GM19397 (cell line): ENCODE data around the gene ZFR.

Experiments
- ATAC-seq: cut with Tn5 transposase; IDR thresholded peaks from one replicate; pipeline ENCODE4 v1.9.1; 2021; ENCODE audit warnings: mild to moderate bottlenecking, moderate library complexity; ENCODE audit not compliant: unreplicated experiment

The ZFR gene

DNA sequence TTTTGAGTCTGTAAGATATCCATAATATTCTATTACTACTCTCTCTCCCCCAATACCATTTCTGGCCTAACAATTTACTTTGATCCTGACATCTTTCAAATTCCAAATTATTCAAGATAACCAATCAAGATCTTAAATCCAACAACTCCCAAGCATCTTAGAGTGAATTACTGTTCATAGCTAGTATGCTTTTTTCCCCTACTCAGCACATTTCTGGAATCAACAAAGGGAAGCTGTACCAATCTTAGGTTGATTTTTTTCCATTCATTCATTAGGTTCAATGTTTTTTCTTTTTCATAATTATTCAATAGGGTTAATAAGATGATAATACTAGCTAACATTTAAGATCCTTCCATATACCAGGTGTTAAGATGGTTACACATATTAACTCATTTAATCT, 81.5 kb downstream of the ZFR start:
- no peak for ATAC-seq

DNA sequence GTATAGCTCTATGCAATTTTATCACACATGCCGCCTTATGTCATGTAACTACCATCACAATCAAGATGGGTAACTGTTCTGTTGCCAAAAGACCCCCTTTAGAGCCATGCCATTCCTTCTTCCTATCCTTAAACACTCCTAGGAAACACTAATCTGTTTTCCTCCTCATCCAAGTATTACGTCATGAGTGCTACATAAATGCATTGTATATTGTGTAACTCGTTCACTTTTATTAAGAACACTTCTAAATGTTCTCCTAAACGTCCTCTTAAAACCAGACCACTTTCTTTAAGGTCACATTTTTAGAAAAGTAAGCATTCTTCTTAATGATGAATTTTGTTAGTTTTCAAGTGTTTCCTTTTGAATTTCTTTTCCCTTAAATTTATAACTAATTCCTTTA, 82.0 kb downstream of the ZFR start:
- no peak for ATAC-seq

DNA sequence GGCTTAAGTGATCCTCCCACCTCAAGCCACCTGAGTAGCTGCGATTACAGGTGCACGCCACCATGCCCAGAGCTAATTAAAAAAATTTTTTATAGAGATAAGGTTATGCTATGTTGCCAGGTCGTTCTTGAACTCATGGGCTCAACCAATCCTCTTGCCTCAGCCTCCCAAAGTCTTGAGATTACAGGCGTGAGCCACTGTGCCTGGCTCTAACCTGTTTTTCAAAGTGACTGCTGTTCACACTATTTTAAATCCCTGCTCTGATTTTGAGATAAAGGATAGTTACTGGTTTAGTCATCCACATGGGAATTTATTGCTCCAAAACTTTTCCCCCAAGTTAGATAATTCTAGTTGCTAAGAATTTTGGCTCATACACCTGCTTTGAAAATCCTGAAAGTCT, 83.6 kb downstream of the ZFR start:
- no peak for ATAC-seq

DNA sequence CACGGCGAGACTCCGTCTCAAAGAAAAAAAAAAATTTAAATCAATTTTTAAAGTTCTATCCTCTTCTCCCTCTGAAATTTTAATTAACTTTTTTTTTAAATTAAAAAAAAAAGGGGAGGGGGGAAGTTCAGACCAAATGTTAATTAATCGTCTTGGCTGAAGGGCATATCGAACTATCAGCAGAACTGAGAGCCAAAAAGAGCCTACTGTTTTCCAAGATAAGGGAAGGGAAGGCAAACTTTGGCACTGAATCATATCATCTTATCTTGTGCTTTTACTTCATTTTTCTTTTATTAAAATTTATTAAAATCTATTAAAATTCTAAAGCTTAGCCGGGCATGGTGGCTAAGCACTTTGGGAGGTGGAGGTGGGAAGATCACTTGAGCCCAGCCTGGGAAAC, 85.9 kb downstream of the ZFR start:
- ATAC-seq, result no peak

DNA sequence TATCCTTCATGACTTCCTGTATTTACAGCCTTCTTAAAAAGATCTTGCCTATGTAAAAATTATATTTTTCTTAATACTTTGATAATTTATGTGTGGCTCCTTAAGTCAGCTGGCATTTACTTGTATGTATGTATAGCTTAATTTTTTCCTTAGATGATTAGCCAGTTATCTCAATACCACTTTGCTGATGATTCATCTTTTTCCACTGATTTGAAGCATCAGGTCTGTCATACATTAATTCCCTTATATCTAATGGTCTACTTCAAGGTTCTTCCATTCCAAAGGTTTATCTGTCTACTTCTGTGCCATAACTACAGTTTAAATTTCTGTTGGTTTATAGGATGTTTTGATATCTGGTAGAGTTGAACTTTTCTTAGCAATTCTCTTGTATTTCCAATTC, 86.9 kb downstream of the ZFR start:
- ATAC-seq, result no peak

DNA sequence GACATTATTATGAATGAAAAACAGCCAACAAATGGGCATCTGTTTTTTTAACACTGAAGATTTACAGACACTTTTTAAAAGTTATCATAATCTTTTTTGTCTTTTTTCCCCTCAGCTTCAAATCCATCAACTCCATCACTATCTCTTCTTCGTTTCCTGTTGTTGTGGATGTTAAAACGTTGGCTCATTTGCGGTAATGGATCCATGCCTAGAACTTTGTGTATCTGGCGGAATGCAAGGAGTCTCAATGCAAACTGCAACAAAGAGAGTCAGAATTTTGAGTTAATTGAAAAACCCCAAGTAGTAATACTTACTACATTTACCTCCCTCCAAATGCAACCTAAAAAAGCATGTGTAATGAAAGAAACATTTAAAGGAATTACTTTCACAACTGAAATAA, 88.9 kb downstream of the ZFR start:
- no peak for ATAC-seq

DNA sequence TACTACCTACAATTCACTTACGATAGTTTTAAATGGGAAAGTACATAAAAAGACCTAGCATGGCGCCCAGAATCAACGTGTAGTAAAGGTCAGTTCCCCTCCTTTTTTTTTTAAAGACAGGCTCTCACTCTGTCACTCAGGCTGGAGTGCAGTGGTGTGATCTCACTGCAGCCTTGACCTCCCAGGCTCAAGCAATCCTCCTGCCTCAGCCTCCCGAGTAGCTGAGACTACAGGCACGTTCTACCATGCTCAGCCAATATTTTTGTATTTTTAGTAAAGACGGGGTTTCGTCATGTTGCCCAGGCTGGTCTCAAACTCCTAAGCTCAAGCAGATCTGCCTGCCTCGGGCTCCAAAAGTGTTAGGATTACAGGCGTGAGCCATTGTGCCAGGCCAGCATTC, 91.1 kb downstream of the ZFR start:
- ATAC-seq, result no peak

DNA sequence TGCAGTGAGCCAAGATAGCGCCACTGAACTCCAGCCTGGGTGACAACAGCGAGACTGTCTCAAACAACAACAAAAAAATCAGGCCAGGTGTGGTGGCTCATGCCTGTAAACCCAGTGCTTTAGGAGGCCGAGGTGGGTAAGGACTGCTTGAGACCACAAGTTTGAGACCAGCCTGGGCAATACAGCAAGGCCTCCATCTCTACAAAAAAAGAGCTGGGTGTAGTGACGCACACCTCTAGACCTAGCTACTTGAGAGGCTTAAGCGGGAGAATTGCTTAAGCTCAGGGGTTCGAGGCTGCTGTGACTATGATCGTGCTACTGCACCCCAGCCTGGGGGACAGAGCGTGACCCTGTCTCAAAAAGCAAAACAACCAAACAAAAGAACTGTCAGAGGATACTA, 91.9 kb downstream of the ZFR start:
- ATAC-seq, result no peak

DNA sequence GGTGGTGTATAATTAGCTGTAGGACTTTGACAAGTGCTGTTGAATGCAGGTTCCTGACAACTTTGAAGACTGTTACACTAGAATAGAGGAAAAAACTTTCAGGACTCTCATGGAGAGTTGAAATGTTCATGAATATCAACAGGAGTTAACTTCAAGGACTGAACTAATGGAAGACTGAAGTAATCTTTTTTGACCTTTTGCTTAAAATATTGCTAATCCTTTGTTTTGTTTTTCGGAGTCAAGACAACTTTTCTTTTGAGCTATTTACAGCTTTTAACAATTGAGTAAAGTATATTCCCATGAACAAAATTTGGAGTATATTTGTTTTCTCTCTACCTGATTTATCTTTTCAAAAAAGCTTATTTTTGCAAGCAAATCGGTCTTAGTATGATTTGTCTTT, 97.7 kb downstream of the ZFR start:
- ATAC-seq, result no peak

DNA sequence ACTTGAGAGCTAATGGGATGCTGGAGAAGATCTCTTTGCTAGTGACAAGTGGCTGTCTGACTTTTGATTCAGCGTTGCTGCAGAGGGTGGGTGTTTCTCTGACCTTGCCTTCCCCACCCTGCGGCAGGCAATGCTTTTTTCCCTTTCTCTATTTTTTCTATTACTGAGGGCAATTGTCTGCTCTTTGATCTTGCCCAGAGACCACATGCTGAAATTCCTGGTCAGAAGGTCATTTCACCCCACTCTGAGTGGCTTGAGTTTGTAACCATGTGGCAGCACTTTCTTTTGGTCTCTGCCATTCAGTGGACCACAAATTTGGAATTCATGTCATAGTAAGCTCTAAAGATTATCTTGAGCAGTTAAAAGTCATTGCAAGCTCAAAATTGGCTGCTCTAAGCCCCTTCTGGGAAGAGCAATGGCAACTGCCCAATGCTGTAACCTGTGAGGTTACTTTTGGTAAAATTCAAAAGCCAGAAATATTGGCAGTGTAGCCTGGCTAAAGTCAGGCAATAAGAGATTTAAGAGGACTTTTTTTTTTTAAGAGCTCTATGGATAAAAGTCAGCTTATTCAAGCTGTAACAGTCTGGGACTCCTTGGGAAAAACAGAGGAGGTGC, 101.4 kb downstream of the ZFR start:
- ATAC-seq, result no peak

DNA sequence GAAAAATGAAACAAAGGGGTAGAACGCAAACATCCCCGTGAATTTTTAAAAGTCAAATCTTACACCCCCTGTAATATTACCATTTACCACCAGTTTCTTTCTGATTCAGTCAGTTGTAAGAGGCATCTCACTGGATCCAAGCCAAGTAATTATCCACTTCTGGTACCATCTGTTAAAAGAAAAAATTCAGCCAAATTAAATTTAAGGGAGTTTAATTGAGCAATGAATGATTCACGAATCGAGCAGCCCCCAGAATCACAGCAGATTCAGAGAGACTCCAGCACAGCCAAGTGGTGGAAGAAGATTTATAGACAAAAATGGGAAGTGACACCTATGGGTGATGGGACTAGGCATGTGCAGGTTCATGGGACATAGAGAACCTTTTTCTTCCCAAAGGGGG, 101.9 kb downstream of the ZFR start:
- ATAC-seq, result no peak

DNA sequence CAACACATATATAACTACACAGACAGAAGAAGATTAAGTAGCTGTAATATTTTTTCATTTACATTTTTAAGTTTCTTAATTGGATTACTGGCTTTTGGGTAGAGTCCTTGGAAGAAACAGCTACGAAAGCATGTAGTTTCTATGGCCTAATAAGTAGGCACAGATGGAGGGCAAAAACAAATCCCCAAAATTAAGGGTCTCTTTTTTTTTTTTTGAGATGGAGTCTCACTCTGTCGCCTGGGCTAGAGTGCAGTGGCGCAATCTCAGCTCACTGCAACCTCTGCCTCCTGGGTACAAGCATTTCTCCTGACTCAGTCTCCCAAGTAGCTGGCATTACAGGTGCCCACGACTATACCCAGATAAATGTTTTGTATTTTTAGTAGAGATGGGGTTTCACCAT, 104.7 kb downstream of the ZFR start:
- ATAC-seq, result no peak

DNA sequence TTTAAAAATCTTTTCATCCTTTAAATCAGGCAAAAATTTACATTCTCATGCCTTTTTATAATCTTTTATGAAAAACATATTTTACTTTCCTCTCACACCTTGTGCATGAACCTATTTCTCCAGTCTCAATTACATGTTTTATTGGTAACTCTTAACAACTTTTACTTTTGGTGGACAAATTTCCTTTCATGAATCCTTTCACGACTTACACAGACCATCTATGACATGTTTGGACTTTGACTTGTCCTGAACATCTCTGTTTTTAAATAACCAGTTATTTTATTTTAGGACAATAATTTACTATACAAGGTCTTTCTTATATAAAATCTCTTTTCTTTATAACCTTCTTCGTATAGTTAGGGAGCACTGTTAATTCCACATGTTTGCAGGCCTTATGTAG, 105.3 kb downstream of the ZFR start:
- ATAC-seq, result no peak

DNA sequence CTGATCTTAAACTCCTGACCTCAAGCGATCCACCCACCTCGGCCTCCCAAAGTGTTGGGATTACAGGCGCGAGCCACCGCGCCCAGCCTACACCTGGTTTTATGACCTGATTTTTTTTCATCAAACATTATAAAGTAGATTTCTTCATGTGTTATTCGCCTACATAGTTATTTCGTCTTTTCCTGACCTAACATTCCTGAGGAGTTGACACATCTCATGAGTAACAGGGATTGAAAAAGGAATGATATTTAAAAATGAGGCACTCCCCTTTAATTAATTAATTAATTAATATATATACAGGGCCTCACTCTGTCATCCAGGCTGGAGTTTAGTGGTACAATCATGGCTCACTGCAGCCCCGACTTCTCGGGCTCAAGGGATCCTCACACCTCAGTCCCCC, 111.6 kb downstream of the ZFR start:
- ATAC-seq, result no peak

DNA sequence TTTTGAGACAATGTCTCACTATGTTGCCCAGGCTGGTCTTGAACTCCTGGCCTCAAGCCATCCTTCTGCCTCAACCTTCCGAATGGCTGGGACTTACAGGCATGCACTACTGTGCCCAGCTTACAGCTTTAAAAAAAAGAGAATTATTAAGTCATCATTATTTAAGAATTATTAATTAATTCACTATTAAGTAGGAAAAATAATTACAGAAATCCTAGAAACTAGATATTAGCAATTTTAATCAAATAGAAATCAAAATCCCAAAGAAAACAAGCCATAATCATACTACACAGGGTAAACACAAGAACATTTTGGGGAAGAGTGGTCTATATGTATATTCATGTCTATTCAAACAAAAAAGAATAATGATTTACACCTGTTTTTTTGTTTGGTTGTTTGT, 112.2 kb downstream of the ZFR start:
- no peak for ATAC-seq

DNA sequence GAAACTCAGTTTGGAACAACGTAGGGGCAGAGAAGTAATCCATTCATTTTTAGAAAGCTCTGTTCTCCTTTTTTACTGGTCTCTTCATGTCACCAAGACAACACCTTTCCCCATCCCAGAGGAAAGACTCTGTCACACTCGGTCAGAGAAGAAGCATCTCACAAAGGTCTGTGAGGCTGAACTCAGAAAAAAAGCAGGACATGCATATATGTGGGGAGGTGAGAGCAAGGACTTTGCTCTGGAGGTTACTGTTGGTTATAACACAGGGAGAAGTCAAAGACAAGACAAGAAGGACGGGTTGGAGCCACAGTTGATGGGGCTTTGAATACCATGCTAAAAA, 112.6 kb downstream of the ZFR start:
- no peak for ATAC-seq

DNA sequence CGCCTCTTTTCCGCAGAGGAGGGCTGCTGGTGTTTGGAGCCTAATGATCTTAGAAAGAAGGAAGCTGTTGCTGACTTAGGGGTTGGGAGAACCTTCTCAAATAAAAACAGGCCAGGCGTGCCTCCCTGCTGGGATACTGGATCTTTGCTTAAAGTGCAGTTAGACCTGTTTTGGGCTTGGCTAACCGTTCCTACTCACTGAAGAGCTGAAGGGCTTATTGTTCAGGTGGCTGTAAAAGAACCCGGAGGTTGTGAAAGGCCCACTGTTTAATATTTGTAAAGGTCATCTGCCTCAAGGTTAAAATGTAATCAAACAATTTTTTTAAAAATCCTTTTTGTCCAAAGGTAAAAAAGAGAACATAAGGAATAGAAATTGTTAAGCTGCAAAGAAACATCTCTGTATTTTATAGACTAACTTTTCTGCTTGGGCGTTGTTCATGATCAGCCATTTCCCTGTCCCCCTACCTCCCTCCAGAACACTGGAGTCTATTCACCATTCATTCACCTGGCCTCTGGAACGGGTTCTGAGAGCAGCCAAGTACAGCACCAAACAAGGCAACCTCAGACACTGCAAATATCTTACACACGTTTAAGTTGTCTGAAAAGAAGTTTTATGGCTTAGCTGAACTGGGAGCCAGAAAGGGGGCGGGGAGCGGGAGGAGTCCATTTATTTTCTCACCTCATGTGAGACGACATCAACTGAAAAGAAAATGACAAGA, 113.2 kb downstream of the ZFR start:
- no peak for ATAC-seq

DNA sequence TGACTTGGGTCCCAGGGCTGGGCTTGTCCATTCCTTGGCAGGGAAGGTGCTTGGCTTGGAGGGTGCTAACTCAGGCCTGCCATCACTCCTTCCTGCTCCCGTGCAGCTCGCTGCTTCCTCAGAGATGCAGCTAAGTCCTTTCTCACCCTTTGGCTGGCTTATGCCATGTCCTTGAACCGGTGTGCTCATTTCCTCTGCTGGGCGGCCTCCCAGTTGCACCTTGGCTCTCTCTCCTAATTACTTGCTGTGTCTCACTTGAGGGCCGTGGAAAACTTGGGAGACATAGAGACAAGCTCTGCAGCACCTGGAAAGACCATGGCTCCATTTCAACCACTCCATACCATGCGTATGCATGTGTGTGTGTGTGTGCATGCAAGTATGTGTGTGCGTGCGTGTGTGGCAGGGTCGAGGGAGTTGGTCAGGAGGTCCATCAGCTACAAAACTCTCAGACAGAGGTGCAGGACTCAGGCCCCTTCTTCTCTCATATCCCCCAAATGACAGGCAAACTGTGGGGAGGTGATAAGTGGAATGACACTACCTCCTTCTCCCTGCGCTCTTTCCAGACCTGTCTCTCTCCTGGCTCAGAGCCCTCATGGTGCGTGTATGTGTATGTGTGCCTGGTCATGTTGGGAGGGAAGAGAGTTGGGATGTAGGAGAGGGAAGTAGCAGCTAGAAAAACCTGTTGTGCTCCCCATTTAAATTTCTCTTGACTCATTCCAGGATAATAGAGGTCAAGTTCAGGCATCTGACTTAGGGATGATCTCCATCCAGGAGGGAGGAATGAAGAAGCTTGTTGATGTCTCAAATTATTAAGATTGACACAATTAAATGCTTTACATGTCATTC, 114.2 kb downstream of the ZFR start:
- ATAC-seq, result no peak

DNA sequence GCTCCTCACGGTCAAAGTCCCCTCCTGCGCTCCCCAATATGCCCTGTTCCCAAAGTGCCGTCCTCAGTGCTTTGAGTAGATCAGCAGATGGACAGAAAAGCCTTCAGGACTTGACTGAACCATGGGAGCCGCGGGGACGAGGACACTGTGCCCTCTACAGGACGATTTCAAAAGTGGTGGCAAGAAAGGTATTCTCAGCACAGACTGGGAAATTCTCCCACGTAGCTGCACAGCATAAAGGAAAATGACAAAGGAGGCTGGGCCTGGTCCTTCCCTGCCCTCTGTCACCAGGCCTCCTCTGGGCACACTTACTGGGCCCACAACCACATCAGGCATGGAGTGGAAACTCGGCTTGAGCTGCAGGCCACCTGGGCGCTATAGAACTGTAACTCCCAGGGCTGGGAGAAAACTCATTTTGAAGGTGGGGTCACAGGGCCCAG, 115.1 kb downstream of the ZFR start:
- no peak for ATAC-seq

DNA sequence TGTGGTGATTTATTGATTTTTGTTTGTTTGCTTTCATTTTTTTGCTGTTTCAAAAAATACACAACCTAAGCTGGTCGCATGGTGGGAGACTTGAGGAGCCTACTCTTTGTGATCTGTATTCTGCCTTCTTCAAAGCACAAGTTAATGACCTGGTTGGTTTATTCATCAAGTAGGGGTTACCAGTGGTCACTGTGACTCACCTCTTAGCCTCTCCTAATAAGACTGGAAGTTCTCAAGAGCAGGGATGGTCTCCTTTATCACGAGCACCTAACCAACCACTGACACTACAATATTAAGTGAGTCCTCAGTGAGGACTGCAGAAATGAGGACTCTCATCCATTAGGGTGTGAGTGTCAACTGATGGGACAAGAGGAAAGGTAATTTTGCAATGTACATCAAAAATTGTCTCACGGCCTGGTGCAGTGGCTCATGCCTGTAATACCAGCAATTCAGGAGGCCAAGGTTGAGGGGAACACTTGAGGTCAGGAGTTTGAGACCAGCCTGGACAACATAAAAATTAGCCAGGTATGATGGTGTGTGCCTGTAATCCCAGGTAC, 118.2 kb downstream of the ZFR start:
- ATAC-seq, result no peak

DNA sequence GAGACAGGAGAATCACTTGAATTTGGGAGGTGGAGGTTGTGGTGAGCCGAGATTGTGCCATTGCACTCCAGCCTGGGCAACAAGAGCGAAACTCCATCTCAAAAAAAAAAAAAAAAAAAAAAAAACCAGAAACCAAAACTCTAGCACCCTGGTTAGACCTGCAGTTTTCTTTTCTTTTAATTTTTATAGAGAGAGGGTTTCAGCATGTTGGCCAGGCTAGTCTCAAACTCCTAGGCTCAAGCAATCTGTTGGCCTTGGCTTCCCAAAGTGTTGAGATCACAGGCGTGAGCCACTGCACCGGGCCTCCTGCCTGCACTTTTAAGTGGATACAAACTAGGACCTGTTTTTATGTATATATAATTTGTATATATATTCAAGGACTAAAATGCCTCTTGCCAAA, 118.9 kb downstream of the ZFR start:
- no peak for ATAC-seq

DNA sequence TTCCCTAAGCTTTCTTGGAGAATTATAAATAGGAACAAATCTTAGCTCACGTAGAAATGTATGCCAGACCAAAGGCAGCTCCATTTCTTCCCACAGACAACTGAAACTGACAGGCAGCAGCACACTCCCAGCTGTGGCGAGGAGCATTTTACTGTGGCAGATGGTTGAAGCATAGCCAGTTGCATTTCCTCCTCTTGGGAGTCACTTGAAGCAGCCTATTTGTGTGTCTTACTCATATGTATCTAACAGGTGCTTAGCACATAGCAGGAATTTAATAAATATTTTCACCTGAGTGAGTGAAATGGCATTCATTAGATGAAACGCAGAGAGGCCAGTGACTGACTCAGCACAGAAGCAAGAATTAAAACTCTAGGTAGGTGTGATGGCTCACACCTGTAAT, 119.5 kb downstream of the ZFR start:
- no peak for ATAC-seq
